HCT116 (cell line): ENCODE data around the gene SH3PXD2A. TPM values are rescaled to one million over a fixed set of nuclear protein-coding genes. Genes with fewer than 3 reads are reported as not detected.

Experiments
- ATAC-seq: fragments of 200-7000 bp; cut with Tn5 transposase; 2 replicates; pipeline ENCODE4 v1.9.1; 2020; ENCODE audit warnings: mild to moderate bottlenecking, moderate library complexity
- BruUV-seq: library from RNA; stranded (reverse); fragments of 400-500 nt; replicated peaks from 2 replicates; lab custom pipeline; 2021; lab: Mats Ljungman, UMichigan
- CTCF ChIA-PET: fragments of 300-600 bp; sonication (Branson Sonifier 250); formaldehyde crosslinking; loops from one replicate; lab custom pipeline; 2021; ENCODE audit warnings: antibody characterized with exemption; lab: Charles Lee
- POLR2A ChIA-PET: fragments of 300-600, 350-600 bp; sonication (Branson Sonifier 250); formaldehyde crosslinking; loops from one replicate; lab custom pipeline; 2021; ENCODE audit warnings: antibody characterized with exemption; lab: Charles Lee
- RAD21 ChIA-PET, 2 experiments: fragments of 300-600 bp; sonication (Branson Sonifier 250); formaldehyde crosslinking; loops; one replicate each; lab custom pipeline; 2023; ENCODE audit warnings: low total read pairs in 2 of 2; ENCODE audit not compliant: uncharacterized antibody in 2 of 2, unreplicated experiment in 2 of 2, low non-redundant PET in 1 of 2; lab: Charles Lee
- DNase-seq: peaks from one replicate; pipeline ENCODE4 v3.0.0-alpha.2; 2010; ENCODE audit warnings: low read depth, low spot score
- H2AFZ ChIP-seq: fragments of 200-600 bp; shearing (Covaris generic), sonication (generic); 2 replicates; pipeline ENCODE4 v1.6.1; 2017; ENCODE audit warnings: low read depth, mixed run types, mixed read lengths, antibody characterized with exemption, low read length; ENCODE audit not compliant: poor library complexity, severe bottlenecking
- H3K27ac ChIP-seq: 2 replicates; pipeline ENCODE4 v1.5.1; 2012; ENCODE audit warnings: low read depth, low read length
- H3K27me3 ChIP-seq: fragments of 200-600 bp; sonication (generic); 2 replicates; pipeline ENCODE4 v1.6.1; 2016; ENCODE audit warnings: mixed run types, low read length, mixed read lengths; ENCODE audit not compliant: insufficient read depth
- H3K36me3 ChIP-seq, 2 experiments: fragments of 200-500 bp in 1 of 2; fragments of 200-600 bp in 1 of 2; sonication (Bioruptor generic) in 1 of 2; sonication (generic) in 1 of 2; 2 replicates each; pipeline versions ENCODE4 v1.5.1 to v1.6.1; 2014 to 2016; ENCODE audit warnings: low read length in 2 of 2, inconsistent platforms in 1 of 2, mixed read lengths in 1 of 2, mixed run types in 1 of 2; ENCODE audit not compliant: insufficient read depth in 2 of 2, control insufficient read depth in 1 of 2
- H3K4me1 ChIP-seq, 2 experiments: fragments of 200-600 bp in 1 of 2; sonication (generic) in 1 of 2; 2 replicates each; pipeline versions ENCODE4 v1.5.1 to v1.6.1; 2012 to 2017; ENCODE audit warnings: low read length in 2 of 2, inconsistent platforms in 1 of 2, mild to moderate bottlenecking in 1 of 2, mixed read lengths in 1 of 2, mixed run types in 1 of 2, moderate library complexity in 1 of 2; ENCODE audit not compliant: insufficient read depth in 2 of 2, control insufficient read depth in 1 of 2
- H3K4me2 ChIP-seq: fragments of 200-600 bp; sonication (generic); 2 replicates; pipeline ENCODE4 v1.6.1; 2017; ENCODE audit warnings: mixed run types, low read length, mixed read lengths
- H3K4me3 ChIP-seq, 2 experiments: fragments of 200-600 bp in 1 of 2; sonication (generic) in 1 of 2; replicated peaks in 1 of 2; 2 replicates each; pipeline ENCODE4 v1.5.1; 2011 to 2016; ENCODE audit warnings: low read length in 2 of 2, control low read depth in 1 of 2, low read depth in 1 of 2, mild to moderate bottlenecking in 1 of 2, mixed read lengths in 1 of 2, mixed run types in 1 of 2
- H3K79me2 ChIP-seq: fragments of 200-600 bp; sonication (generic); 2 replicates; pipeline ENCODE4 v1.6.1; 2017; ENCODE audit warnings: mild to moderate bottlenecking, mixed run types, low read length, moderate library complexity, mixed read lengths; ENCODE audit not compliant: insufficient read depth
- H3K9ac ChIP-seq: fragments of 200-600 bp; sonication (generic); 2 replicates; pipeline ENCODE4 v1.6.1; 2016; ENCODE audit warnings: low read length, mixed read lengths
- H3K9me2 ChIP-seq: fragments of 200-600 bp; sonication (generic), shearing (Covaris generic); 2 replicates; pipeline ENCODE4 v1.6.1; 2017; ENCODE audit warnings: mixed run types, mild to moderate bottlenecking, moderate library complexity; ENCODE audit not compliant: insufficient read depth
- H3K9me3 ChIP-seq, 2 experiments: fragments of 200-500 bp in 1 of 2; fragments of 200-600 bp in 1 of 2; sonication (Bioruptor generic) in 1 of 2; sonication (generic) in 1 of 2; 2 replicates each; pipeline ENCODE4 v1.6.1; 2014 to 2017; ENCODE audit warnings: low read length in 2 of 2, mixed read lengths in 2 of 2, inconsistent platforms in 1 of 2, low read depth in 1 of 2, mild to moderate bottlenecking in 1 of 2, mixed run types in 1 of 2, moderate library complexity in 1 of 2; ENCODE audit not compliant: control insufficient read depth in 1 of 2, insufficient read depth in 1 of 2
- H4K20me1 ChIP-seq: fragments of 200-600 bp; sonication (generic), shearing (Covaris generic); 2 replicates; pipeline ENCODE4 v1.6.1; 2017; ENCODE audit warnings: mixed run types, mild to moderate bottlenecking, moderate library complexity; ENCODE audit not compliant: insufficient read depth
- ATF3 ChIP-seq: IDR thresholded peaks from 2 replicates; pipeline ENCODE4 v1.6.1; 2012
- CBX3 ChIP-seq: IDR thresholded peaks from 2 replicates; pipeline ENCODE4 v1.6.1; 2012; ENCODE audit warnings: low read depth
- CTCF ChIP-seq, 3 experiments: fragments of 200-600 bp in 1 of 3; sonication (generic) in 1 of 3; IDR thresholded peaks in 2 of 3; conservative IDR thresholded peaks in 1 of 3; 2 replicates each; pipeline ENCODE4 v1.5.1; 2012 to 2017; ENCODE audit warnings: low read depth in 2 of 3, low read length in 2 of 3, antibody characterized with exemption in 1 of 3, borderline replicate concordance in 1 of 3, control low read depth in 1 of 3, mild to moderate bottlenecking in 1 of 3, mixed read lengths in 1 of 3, mixed run types in 1 of 3, moderate library complexity in 1 of 3; ENCODE audit not compliant: insufficient read depth in 1 of 3
- EGR1 ChIP-seq: IDR thresholded peaks from 2 replicates; pipeline ENCODE4 v1.6.1; 2012; ENCODE audit warnings: low read depth
- ELF1 ChIP-seq: IDR thresholded peaks from 2 replicates; pipeline ENCODE4 v1.6.1; 2012; ENCODE audit warnings: low read depth, borderline replicate concordance
- EZH2 ChIP-seq: fragments of 200-600 bp; sonication (generic); IDR thresholded peaks from 2 replicates; pipeline ENCODE4 v1.6.1; 2017; ENCODE audit warnings: antibody characterized with exemption, mixed run types
- EZH2phosphoT487 ChIP-seq: fragments of 200-600 bp; IDR thresholded peaks from 2 replicates; pipeline ENCODE4 v1.6.1; 2018; ENCODE audit warnings: antibody characterized with exemption, borderline replicate concordance
- JUND ChIP-seq: IDR thresholded peaks from 2 replicates; pipeline ENCODE4 v1.6.1; 2012
- MAX ChIP-seq: IDR thresholded peaks from 2 replicates; pipeline ENCODE4 v1.6.1; 2012
- POLR2A ChIP-seq: IDR thresholded peaks from 2 replicates; pipeline ENCODE4 v1.7.0; 2011; ENCODE audit warnings: borderline replicate concordance; ENCODE audit not compliant: insufficient read depth, insufficient read length; ENCODE audit errors: extremely low read depth
- RAD21 ChIP-seq: IDR thresholded peaks from 2 replicates; pipeline ENCODE4 v1.6.1; 2012; ENCODE audit warnings: low read depth, mild to moderate bottlenecking
- REST ChIP-seq: IDR thresholded peaks from 2 replicates; pipeline ENCODE4 v1.6.1; 2012; ENCODE audit warnings: low read depth
- SP1 ChIP-seq: IDR thresholded peaks from 2 replicates; pipeline ENCODE4 v1.6.1; 2012; ENCODE audit warnings: low read depth
- SRF ChIP-seq: IDR thresholded peaks from 2 replicates; pipeline ENCODE4 v1.6.1; 2012; ENCODE audit warnings: low read depth
- TCF7L2 ChIP-seq: IDR thresholded peaks from 2 replicates; pipeline ENCODE4 v1.7.0; 2011; ENCODE audit warnings: borderline replicate concordance, inconsistent platforms; ENCODE audit not compliant: insufficient read depth, insufficient read length; ENCODE audit errors: extremely low read depth
- YY1 ChIP-seq: IDR thresholded peaks from 2 replicates; pipeline ENCODE4 v1.6.1; 2011; ENCODE audit warnings: low read length, low read depth, moderate library complexity, mild to moderate bottlenecking; ENCODE audit not compliant: insufficient replicate concordance; ENCODE audit errors: extremely low read depth
- ZBTB33 ChIP-seq: IDR thresholded peaks from 2 replicates; pipeline ENCODE4 v1.6.1; 2011; ENCODE audit warnings: mild to moderate bottlenecking, low read length, moderate library complexity; ENCODE audit not compliant: insufficient replicate concordance; ENCODE audit errors: extremely low read depth
- ZFX ChIP-seq: fragments of 450-650 bp; IDR thresholded peaks from 2 replicates; pipeline ENCODE4 v1.6.1; 2017
- ZNF274 ChIP-seq: fragments of 200-500 bp; sonication (Bioruptor generic); IDR thresholded peaks from 2 replicates; pipeline ENCODE4 v1.6.1; 2014; ENCODE audit warnings: mild to moderate bottlenecking, low read depth, low read length, inconsistent platforms
- intact Hi-C: fragments of 100-400 bp; cut with micrococcal nuclease; formaldehyde crosslinking; loops from 2 replicates; pipeline ENCODE4 v1.10.0; 2022
- total RNA-seq: library from RNA; stranded (reverse); gene quantifications from one replicate; pipeline ENCODE4 v1.2.1, GENCODE V29; 2021; ENCODE audit not compliant: unreplicated experiment

Gene SH3PXD2A
- total RNA-seq, 1 experiment from 2014 or later, result 8.7 TPM

GRCh38 chr10:103807996-103808395 is 47.4 kb downstream of the SH3PXD2A start:
- Histone ChIP-seq H3K4me2 (no peak overlapping the region), H4K20me1 (no peaks in the 10 kb centered on the region), H3K9me2 (no peaks in the 10 kb centered on the region), H2AFZ (no peak overlapping the region), H3K9ac (no peak overlapping the region), H3K27me3 (no peaks in the 10 kb centered on the region), H3K9me3 (no peaks in the 10 kb centered on the region), H3K4me3 (no peak overlapping the region), H3K36me3 (no peaks in the 10 kb centered on the region), H3K4me1 (no peaks in the 10 kb centered on the region; a peak in 1 of 4 replicates), H3K27ac (no peak overlapping the region), H3K79me2 (no peaks in the 10 kb centered on the region)
- BruUV-seq, result no TSS peak
- ChIA-PET POLR2A (no interaction called here), RAD21 (no interaction called here), CTCF (no interaction called here)
- intact Hi-C loops, result no loop called here
- DNase-seq, result no peak
- no peak for ATAC-seq
- TF ChIP-seq REST (no peak), RAD21 (no peak), SRF (no peak), ATF3 (no peak), EZH2phosphoT487 (no peak), CBX3 (no peak), CTCF (IDR thresholded peaks at IDR 0.05 in 2 of 3, conservative IDR thresholded peaks at IDR 0.05 in 1 of 3; ENCODE audit: borderline replicate concordance in 1 of 3, insufficient read depth in 1 of 3, low read depth in 2 of 3, low read length in 2 of 3) (no peak), EGR1 (no peak), ELF1 (no peak), MAX (no peak), YY1 (no peak), ZNF274 (no peak), EZH2 (no peak), JUND (no peak), ZFX (no peak), TCF7L2 (no peak), ZBTB33 (no peak), POLR2A (no peak), SP1 (no peak)
